Neuronal stem cell (in vitro differentiated cells): ENCODE measurements around the gene FGB. TPM values are rescaled to one million over a fixed set of nuclear protein-coding genes. Genes with fewer than 3 reads are reported as not detected.

ENCODE experiments used
- DNase-seq: peaks from one replicate; pipeline ENCODE4 v3.0.0-alpha.2; 2013; ENCODE audit warnings: low spot score
- H2AFZ ChIP-seq: one replicate; pipeline ENCODE4 v1.6.1; 2013; ENCODE audit warnings: mild to moderate bottlenecking, low read length, inconsistent platforms
- H2AK5ac ChIP-seq: 2 replicates; pipeline ENCODE4 v1.6.1; 2013; ENCODE audit warnings: low read depth, mild to moderate bottlenecking, inconsistent platforms, low read length, moderate library complexity, mixed read lengths
- H2BK120ac ChIP-seq: 2 replicates; pipeline ENCODE4 v1.6.1; 2013; ENCODE audit warnings: low read depth, mild to moderate bottlenecking, inconsistent platforms, low read length, moderate library complexity, mixed read lengths
- H2BK12ac ChIP-seq: one replicate; pipeline ENCODE4 v1.6.1; 2013; ENCODE audit warnings: low read length, inconsistent platforms
- H2BK15ac ChIP-seq: 2 replicates; pipeline ENCODE4 v1.6.1; 2013; ENCODE audit warnings: mild to moderate bottlenecking, low read length, inconsistent platforms, mixed read lengths
- H2BK5ac ChIP-seq: one replicate; pipeline ENCODE4 v1.6.1; 2013; ENCODE audit warnings: inconsistent platforms, mild to moderate bottlenecking, low read length, moderate library complexity
- H3K14ac ChIP-seq: one replicate; pipeline ENCODE4 v1.6.1; 2013; ENCODE audit warnings: low read length, inconsistent platforms
- H3K18ac ChIP-seq: 2 replicates; pipeline ENCODE4 v1.6.1; 2013; ENCODE audit warnings: low read length, inconsistent platforms
- H3K23ac ChIP-seq: 2 replicates; pipeline ENCODE4 v1.6.1; 2013; ENCODE audit warnings: low read depth, mild to moderate bottlenecking, mixed read lengths, low read length, inconsistent platforms; ENCODE audit not compliant: poor library complexity
- H3K27ac ChIP-seq: replicated peaks from 3 replicates; pipeline ENCODE4 v1.5.1; 2013; ENCODE audit warnings: low read length, inconsistent platforms
- H3K27me3 ChIP-seq, 3 experiments: 2 replicates each; pipeline ENCODE4 v1.6.1; 2013; ENCODE audit warnings: low read length in 3 of 3, mild to moderate bottlenecking in 2 of 3, inconsistent platforms in 1 of 3, low read depth in 1 of 3, mixed read lengths in 1 of 3, moderate library complexity in 1 of 3; ENCODE audit not compliant: control insufficient read depth in 3 of 3, insufficient read depth in 3 of 3
- H3K36me3 ChIP-seq, 2 donors: replicated peaks in 1 of 2; 2 replicates each; pipeline ENCODE4 v1.6.1; 2013; ENCODE audit warnings: low read length in 2 of 2; ENCODE audit not compliant: control insufficient read depth in 2 of 2, insufficient read depth in 2 of 2
- H3K4ac ChIP-seq: 2 replicates; pipeline ENCODE4 v1.6.1; 2013; ENCODE audit warnings: inconsistent platforms, mild to moderate bottlenecking, low read length, moderate library complexity
- H3K4me1 ChIP-seq, 2 donors: 1 replicate in 1 of 2; 2 replicates in 1 of 2; pipeline ENCODE4 v1.6.1; 2013; ENCODE audit warnings: low read length in 2 of 2, low read depth in 1 of 2; ENCODE audit not compliant: control insufficient read depth in 2 of 2, insufficient read depth in 1 of 2
- H3K4me2 ChIP-seq: one replicate; pipeline ENCODE4 v1.6.1; 2013; ENCODE audit warnings: mild to moderate bottlenecking, low read length, inconsistent platforms; ENCODE audit not compliant: insufficient read depth, poor library complexity, severe bottlenecking
- H3K4me3 ChIP-seq, 2 donors: 2 replicates each; pipeline ENCODE4 v1.5.1; 2013; ENCODE audit warnings: low read length in 2 of 2, mild to moderate bottlenecking in 2 of 2, inconsistent platforms in 1 of 2, moderate library complexity in 1 of 2
- H3K79me1 ChIP-seq: one replicate; pipeline ENCODE4 v1.6.1; 2013; ENCODE audit warnings: low read depth, mild to moderate bottlenecking, inconsistent platforms, low read length, moderate library complexity
- H3K9ac ChIP-seq: one replicate; pipeline ENCODE4 v1.6.1; 2013; ENCODE audit warnings: mild to moderate bottlenecking, low read depth, low read length, inconsistent platforms; ENCODE audit not compliant: poor library complexity
- H3K9me3 ChIP-seq, 2 donors: replicated peaks in 1 of 2; 2 replicates each; pipeline versions ENCODE3 to v1.6.1; 2013; ENCODE audit warnings: low read length in 2 of 2, mild to moderate bottlenecking in 2 of 2, inconsistent platforms in 1 of 2, low read depth in 1 of 2, mixed read lengths in 1 of 2, moderate library complexity in 1 of 2; ENCODE audit not compliant: control insufficient read depth in 2 of 2, insufficient read depth in 1 of 2
- H4K8ac ChIP-seq: one replicate; pipeline ENCODE4 v1.6.1; 2013; ENCODE audit warnings: low read depth, mild to moderate bottlenecking, inconsistent platforms, low read length, moderate library complexity
- H4K91ac ChIP-seq: one replicate; pipeline ENCODE4 v1.6.1; 2013; ENCODE audit warnings: low read length, low read depth, mild to moderate bottlenecking, inconsistent platforms; ENCODE audit not compliant: poor library complexity
- WGBS, 2 donors: extraction: QIAGEN DNeasy Blood & Tissue Kit; methylation state at CpG; one replicate each; pipeline ENCODE4 v1.1.7; 2013; ENCODE audit warnings: missing lambda C conversion rate in 2 of 2, mixed read lengths in 1 of 2; ENCODE audit not compliant: insufficient read length in 2 of 2, insufficient replicate concordance in 1 of 2; ENCODE audit errors: extremely low coverage in 2 of 2; 5-methylcytosine and 5-hydroxymethylcytosine counted together
- polyA plus RNA-seq, 2 experiments: library from polyadenylated mRNA; stranded (reverse); fragments of 200-250 nt; gene quantifications; one replicate each; pipeline ENCODE4 v1.2.3, GENCODE V29; 2013

The FGB gene
- not detected for polyA plus RNA-seq (2013, experiment 1 of 2)
- not detected for polyA plus RNA-seq (2013, experiment 2 of 2)

DNA sequence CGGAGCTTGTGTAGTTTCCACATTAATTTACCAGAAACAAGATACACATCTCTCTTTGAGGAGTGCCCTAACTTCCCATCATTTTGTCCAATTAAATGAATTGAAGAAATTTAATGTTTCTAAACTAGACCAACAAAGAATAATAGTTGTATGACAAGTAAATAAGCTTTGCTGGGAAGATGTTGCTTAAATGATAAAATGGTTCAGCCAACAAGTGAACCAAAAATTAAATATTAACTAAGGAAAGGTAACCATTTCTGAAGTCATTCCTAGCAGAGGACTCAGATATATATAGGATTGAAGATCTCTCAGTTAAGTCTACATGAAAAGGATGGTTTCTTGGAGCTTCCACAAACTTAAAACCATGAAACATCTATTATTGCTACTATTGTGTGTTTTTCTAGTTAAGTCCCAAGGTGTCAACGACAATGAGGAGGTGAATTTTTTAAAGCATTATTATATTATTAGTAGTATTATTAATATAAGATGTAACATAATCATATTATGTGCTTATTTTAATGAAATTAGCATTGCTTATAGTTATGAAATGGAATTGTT, at the start of gene FGB:
FGB (plus strand) TSS at position 315 of the 558 bp plus-strand sequence; CDS start at position 323, 8 bp downstream.
- Histone ChIP-seq H3K4me1 (no peaks in the 10 kb centered on the region), H3K18ac (no peak within 1 kb of the TSS), H3K4ac (no peak within 1 kb of the TSS), H2BK120ac (no peak within 1 kb of the TSS), H2AFZ (no peak within 1 kb of the TSS), H3K4me2 (no peak within 1 kb of the TSS), H3K36me3 (no peaks in the 10 kb centered on the region), H2BK15ac (no peak within 1 kb of the TSS), H3K4me3 (no peak within 1 kb of the TSS), H2BK12ac (no peak within 1 kb of the TSS), H3K79me1 (no peaks in the 10 kb centered on the region), H3K9ac (no peak within 1 kb of the TSS), H3K9me3 (no peaks in the 10 kb centered on the region), H4K8ac (no peak within 1 kb of the TSS), H3K27me3 (peaks cover 0 to 3% (median 0%) of the 10 kb centered on the region in 3 experiments), H2BK5ac (no peak within 1 kb of the TSS), H3K27ac (no peak within 1 kb of the TSS), H2AK5ac (no peak within 1 kb of the TSS), H4K91ac (no peak within 1 kb of the TSS), H3K14ac (no peak within 1 kb of the TSS), H3K23ac (no peak within 1 kb of the TSS)
- no CpG with 5 or more reads among the region's 2 CpGs for WGBS, 2 donors
- DNase-seq: no peak

DNA sequence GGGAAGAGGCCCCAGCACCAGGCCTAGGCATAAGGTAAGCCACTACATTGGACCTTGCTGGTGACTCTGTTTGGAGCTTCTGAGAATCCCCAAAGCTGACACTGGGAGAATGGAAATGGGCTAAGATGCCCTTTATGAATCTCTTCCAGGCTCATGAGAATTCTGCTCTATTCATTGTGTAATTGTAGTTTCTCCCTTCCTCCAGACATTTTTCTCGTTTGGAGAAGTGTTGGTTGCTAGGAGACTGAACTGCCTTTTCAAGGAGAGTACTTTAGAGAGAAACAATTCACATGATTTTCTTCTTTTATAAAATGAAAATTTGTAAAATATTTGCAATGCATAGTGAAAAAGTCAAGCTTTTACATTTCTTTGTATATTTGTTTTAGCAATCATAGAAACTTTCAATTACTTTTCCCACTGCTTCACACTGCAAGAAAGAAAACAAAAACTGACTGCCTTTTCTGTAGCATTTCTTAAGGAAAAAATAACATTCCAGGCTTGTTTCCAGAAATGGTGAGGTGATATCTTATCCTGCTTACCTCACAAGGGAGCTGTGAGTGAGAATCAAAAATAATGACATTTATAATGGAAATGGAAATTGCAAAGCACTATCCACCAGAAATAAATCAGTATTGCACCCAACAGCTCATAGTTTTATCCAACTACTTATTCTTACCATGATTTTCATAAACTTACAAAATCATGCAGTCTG, 46.3 kb upstream of the FGB start:
- Histone ChIP-seq H3K4ac (no peak overlapping the region), H3K27me3 (no peaks in the 10 kb centered on the region), H2BK5ac (no peak overlapping the region), H3K9ac (no peak overlapping the region), H3K36me3 (no peaks in the 10 kb centered on the region), H3K4me1 (peaks cover 12 to 37% of the 10 kb centered on the region in 2 donors), H2BK12ac (no peak overlapping the region), H3K79me1 (no peaks in the 10 kb centered on the region), H4K91ac (no peak overlapping the region), H3K14ac (no peak overlapping the region), H3K4me2 (no peak overlapping the region), H3K18ac (no peak overlapping the region), H2AFZ (peak overlapping the region; percentile 50), H3K23ac (no peak overlapping the region), H4K8ac (no peak overlapping the region), H2BK15ac (no peak overlapping the region), H3K9me3 (peaks cover 0 to 3% of the 10 kb centered on the region in 2 donors), H2BK120ac (no peak overlapping the region), H3K4me3 (no peak overlapping the region), H3K27ac (no peak overlapping the region), H2AK5ac (no peak overlapping the region)
- no peak for DNase-seq
- WGBS, 2 donors: no CpG with 5 or more reads among the region's 1 CpG

DNA sequence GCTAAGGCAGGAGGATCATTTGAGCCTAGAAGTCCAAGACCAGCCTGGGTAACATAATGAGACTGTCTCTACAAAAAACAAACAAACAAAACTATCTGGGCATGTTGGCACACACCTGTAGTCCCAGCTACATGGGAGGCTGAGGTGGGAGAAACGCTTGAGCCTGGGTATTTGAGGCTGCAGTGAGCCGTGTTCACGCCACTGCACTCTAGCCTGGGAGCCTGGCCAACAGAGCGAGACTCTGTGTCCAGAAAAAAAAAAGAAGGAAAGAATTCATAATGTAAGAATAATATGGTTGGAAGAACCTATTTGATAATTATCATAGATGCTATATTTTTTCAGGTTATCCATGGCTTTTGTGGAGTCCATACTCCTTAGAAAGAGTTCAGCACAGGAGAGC, 45.2 kb upstream of the FGB start:
- DNase-seq: no peak
- no peak overlapping the region for H2BK12ac ChIP-seq
- H3K23ac ChIP-seq: no peak overlapping the region
- H3K4me2 ChIP-seq: no peak overlapping the region
- H3K9ac ChIP-seq: no peak overlapping the region
- H3K27ac ChIP-seq: no peak overlapping the region
- no peak overlapping the region for H3K4me3 ChIP-seq
- H2BK15ac ChIP-seq: no peak overlapping the region
- H3K4me1 ChIP-seq: peaks cover 8 to 35% of the 10 kb centered on the region in 2 donors
- H3K18ac ChIP-seq: no peak overlapping the region
- H3K36me3 ChIP-seq: no peaks in the 10 kb centered on the region
- H4K91ac ChIP-seq: no peak overlapping the region
- H3K9me3 ChIP-seq: peaks cover 0 to 3% of the 10 kb centered on the region in 2 donors
- H2AFZ ChIP-seq: no peak overlapping the region
- no peak overlapping the region for H2AK5ac ChIP-seq
- H3K79me1 ChIP-seq: no peaks in the 10 kb centered on the region
- H4K8ac ChIP-seq: no peak overlapping the region
- no peak overlapping the region for H2BK5ac ChIP-seq
- H3K27me3 ChIP-seq: no peaks in the 10 kb centered on the region
- H2BK120ac ChIP-seq: no peak overlapping the region
- no CpG with 5 or more reads among the region's 4 CpGs for WGBS, 2 donors
- no peak overlapping the region for H3K14ac ChIP-seq
- no peak overlapping the region for H3K4ac ChIP-seq

DNA sequence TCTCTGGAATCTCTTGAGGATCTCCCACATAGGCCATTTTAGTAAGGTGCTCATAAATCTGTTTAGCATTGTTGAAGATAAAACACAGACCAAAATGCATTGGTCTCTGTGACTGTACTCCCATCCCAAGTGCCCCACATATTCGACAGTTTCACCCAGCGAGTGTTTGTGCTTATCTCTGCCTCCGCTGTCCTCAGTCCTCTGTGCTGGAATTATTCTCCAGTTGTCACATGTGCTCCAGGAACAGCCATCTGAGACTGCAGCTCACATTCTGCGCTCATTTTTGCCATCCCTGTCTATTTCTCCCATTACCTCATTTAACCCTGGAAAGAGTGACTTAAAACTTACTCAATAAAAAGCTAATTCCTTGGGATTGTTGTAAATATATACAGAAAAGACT, 43.6 kb upstream of the FGB start:
- Histone ChIP-seq H3K23ac (no peak overlapping the region), H3K4me2 (no peak overlapping the region), H3K27ac (no peak overlapping the region), H2BK5ac (no peak overlapping the region), H2AFZ (peak overlapping the region; percentile 71), H4K91ac (no peak overlapping the region), H2BK12ac (no peak overlapping the region), H3K36me3 (no peaks in the 10 kb centered on the region), H3K9me3 (no peaks in the 10 kb centered on the region), H3K27me3 (no peaks in the 10 kb centered on the region), H3K9ac (no peak overlapping the region), H2AK5ac (no peak overlapping the region), H3K4me3 (no peak overlapping the region), H3K18ac (no peak overlapping the region), H4K8ac (no peak overlapping the region), H3K4ac (no peak overlapping the region), H3K14ac (no peak overlapping the region), H3K79me1 (no peaks in the 10 kb centered on the region), H3K4me1 (peaks cover 7 to 31% of the 10 kb centered on the region in 2 donors), H2BK15ac (no peak overlapping the region), H2BK120ac (no peak overlapping the region)
- WGBS, 2 donors: no CpG with 5 or more reads among the region's 4 CpGs
- DNase-seq: no peak
